ENCODE data around the gene CD96. TPM values are rescaled to one million over a fixed set of nuclear protein-coding genes. Genes with fewer than 3 reads are reported as not detected.

The CD96 gene
- total and polyA plus RNA-seq, 9 donors = 0.13 to 3.0 (median 0.72) TPM

DNA sequence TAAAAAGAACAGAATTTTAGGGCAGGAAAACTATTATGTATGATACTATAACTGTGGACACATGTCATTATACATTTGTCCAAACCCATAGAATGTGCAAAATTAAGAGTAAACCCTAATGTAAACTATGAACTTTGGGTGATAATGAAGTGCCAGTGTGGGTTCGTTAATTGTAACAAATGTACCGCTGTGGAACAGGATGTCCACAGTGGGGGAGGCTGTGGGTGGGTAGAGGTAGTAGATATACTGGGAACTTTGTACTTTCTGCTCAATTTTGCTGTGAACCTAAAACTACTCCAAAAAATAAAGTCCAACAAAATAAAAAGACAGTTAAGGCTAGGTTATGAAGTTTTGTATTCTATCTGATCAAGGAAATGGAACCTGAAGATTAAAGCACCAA, 24.8 kb downstream of the CD96 start:
- intact Hi-C loops (cut with DNase I) = no loop called here
- TF ChIP-seq EP300 (IDR thresholded peaks at IDR 0.05) = no peak
- TF ChIP-seq, protein P1, sequence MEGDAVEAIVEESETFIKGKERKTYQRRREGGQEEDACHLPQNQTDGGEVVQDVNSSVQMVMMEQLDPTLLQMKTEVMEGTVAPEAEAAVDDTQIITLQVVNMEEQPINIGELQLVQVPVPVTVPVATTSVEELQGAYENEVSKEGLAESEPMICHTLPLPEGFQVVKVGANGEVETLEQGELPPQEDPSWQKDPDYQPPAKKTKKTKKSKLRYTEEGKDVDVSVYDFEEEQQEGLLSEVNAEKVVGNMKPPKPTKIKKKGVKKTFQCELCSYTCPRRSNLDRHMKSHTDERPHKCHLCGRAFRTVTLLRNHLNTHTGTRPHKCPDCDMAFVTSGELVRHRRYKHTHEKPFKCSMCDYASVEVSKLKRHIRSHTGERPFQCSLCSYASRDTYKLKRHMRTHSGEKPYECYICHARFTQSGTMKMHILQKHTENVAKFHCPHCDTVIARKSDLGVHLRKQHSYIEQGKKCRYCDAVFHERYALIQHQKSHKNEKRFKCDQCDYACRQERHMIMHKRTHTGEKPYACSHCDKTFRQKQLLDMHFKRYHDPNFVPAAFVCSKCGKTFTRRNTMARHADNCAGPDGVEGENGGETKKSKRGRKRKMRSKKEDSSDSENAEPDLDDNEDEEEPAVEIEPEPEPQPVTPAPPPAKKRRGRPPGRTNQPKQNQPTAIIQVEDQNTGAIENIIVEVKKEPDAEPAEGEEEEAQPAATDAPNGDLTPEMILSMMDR (IDR thresholded peaks at IDR 0.05) = no peak
- no peak for TF ChIP-seq POLR2A (IDR thresholded peaks at IDR 0.05)
- no peaks in the 10 kb centered on the region for H3K4me1 ChIP-seq (ENCODE audit: insufficient read depth)

DNA sequence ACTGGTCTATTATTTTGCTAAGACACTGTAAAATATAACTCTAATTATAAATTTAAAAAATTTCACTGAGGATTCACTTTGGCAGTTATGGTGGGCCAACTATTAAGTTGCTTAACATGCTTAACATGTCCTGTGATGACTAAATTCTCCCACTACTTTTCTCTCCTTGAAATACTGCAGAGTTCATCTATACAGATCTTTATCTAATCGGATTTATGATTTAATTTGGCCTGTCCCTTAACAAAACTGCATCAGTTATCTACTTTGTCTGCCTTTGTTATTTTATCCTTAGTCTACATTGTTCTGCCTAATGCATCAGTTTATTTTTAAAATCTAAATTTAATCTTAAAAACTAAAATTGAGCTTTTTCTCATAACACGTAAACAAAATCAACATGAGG, 26.4 kb downstream of the CD96 start:
- TF ChIP-seq POLR2A (IDR thresholded peaks at IDR 0.05) (no peak), EP300 (IDR thresholded peaks at IDR 0.05) (no peak)
- TF ChIP-seq, protein P1 (IDR thresholded peaks at IDR 0.05) = no peak
- H3K9me3 ChIP-seq = no peaks in the 10 kb centered on the region
- H3K4me3 ChIP-seq = no peak overlapping the region
- H3K4me1 ChIP-seq (ENCODE audit: insufficient read depth) = no peaks in the 10 kb centered on the region
- no peak overlapping the region for H3K27ac ChIP-seq
- no peaks in the 10 kb centered on the region for H3K27me3 ChIP-seq
- no peaks in the 10 kb centered on the region for H3K36me3 ChIP-seq
- no peak for DNase-seq
- 82 to 84% (median 82%) methylated on average over 2 of the region's 2 CpGs for WGBS, 3 donors
- intact Hi-C loops (cut with DNase I) = no loop called here

More for the DNA sequence above, 24.8 kb downstream of the CD96 start:
- no peak overlapping the region for H3K4me3 ChIP-seq
- no peak overlapping the region for H3K27ac ChIP-seq
- 11 to 18% (median 11%) methylated on average over 2 of the region's 2 CpGs for WGBS, 3 donors
- H3K27me3 ChIP-seq = no peaks in the 10 kb centered on the region
- H3K36me3 ChIP-seq = no peaks in the 10 kb centered on the region
- DNase-seq = no peak
- no peaks in the 10 kb centered on the region for H3K9me3 ChIP-seq

DNA sequence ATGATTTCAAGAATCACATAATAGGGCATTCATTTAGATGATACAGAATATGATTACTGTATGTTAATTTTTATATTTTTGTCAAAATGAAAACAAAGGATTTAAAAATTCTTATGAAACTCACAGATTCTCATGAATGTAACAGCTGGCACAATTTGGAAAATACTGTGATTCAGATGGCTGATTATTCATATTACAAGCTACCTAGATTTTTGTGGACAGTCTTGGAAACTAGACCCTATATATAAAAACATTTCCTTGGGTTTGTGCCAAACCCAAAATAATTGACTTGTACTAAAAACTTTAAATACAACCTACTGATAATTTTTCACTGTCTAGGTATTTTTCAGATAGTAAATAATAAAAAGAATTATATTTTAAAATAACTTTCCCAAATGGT, 26.9 kb downstream of the CD96 start:
- intact Hi-C loops (cut with DNase I) = no loop called here
- no peaks in the 10 kb centered on the region for H3K9me3 ChIP-seq

DNA sequence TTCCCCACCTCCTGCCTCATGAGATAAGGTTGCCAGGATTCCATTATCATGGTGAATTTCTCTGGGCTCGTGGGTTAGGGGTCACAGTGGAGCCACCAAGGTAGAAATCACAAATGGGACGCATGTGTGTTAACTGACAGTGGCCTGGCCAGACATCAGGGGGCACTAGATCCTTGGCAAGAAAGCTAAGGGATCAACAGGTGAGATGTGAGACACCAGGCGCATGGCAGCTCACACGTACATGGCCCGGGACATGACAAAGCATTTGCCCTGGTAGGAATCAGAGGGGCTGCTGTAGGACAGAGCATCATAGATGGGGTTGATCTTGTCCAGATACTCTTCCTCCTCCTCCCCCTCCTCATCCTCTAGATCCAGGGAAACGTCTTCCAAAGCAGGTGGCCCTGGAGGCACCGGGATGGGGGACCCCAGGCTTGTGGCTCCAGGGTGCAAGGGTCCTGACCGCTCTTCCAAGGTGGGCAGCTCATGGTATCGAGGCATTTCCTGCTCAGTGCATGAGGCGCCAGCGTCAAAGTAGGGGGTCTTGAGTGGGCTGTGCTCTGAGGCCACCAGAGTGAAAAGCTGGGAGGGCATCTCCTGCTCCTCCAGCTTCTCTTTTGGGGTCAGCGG, 28.5 kb downstream of the CD96 start:
- WGBS, 3 donors = 93 to 95% (median 94%) methylated on average over 12 of the region's 12 CpGs
- no peak overlapping the region for H3K27ac ChIP-seq
- intact Hi-C loops (cut with DNase I) = no loop called here

More for the DNA sequence above, 26.9 kb downstream of the CD96 start:
- H3K27ac ChIP-seq = no peak overlapping the region
- no peak overlapping the region for H3K4me3 ChIP-seq
- TF ChIP-seq POLR2A (IDR thresholded peaks at IDR 0.05) (no peak), EP300 (IDR thresholded peaks at IDR 0.05) (no peak)
- TF ChIP-seq, protein P1 (IDR thresholded peaks at IDR 0.05) = no peak
- no peak for DNase-seq
- H3K4me1 ChIP-seq (ENCODE audit: insufficient read depth) = no peaks in the 10 kb centered on the region
- H3K36me3 ChIP-seq = no peaks in the 10 kb centered on the region
- H3K27me3 ChIP-seq = no peaks in the 10 kb centered on the region

More for the DNA sequence above, 28.5 kb downstream of the CD96 start:
- H3K9me3 ChIP-seq = no peaks in the 10 kb centered on the region
- DNase-seq = no peak
- no peaks in the 10 kb centered on the region for H3K36me3 ChIP-seq
- no peaks in the 10 kb centered on the region for H3K4me1 ChIP-seq (ENCODE audit: insufficient read depth)
- H3K4me3 ChIP-seq = no peak overlapping the region
- TF ChIP-seq EP300 (IDR thresholded peaks at IDR 0.05) = no peak
- TF ChIP-seq, protein P1 (IDR thresholded peaks at IDR 0.05) = no peak
- TF ChIP-seq POLR2A (IDR thresholded peaks at IDR 0.05) = no peak
- H3K27me3 ChIP-seq = no peaks in the 10 kb centered on the region

All from ovary (tissue), 9 donors.